H9 (cell line): ENCODE measurements around the gene TIAL1. TPM values are rescaled to one million over a fixed set of nuclear protein-coding genes. Genes with fewer than 3 reads are reported as not detected.
"Not testable (repeated sequence)": the region's sequence is repeated elsewhere in the genome, so short reads cannot be mapped to it uniquely, and the experiment has no call there.

ENCODE experiments used
- DNase-seq: peaks from one replicate; pipeline ENCODE4 v3.0.0-alpha.2; 2017
- H2AFZ ChIP-seq: one replicate; pipeline ENCODE4 v1.6.1; 2013; ENCODE audit warnings: mild to moderate bottlenecking, low read length, control low read depth, moderate library complexity
- H2AK5ac ChIP-seq: 2 replicates; pipeline ENCODE4 v1.6.1; 2013; ENCODE audit warnings: low read length, control low read depth, mixed read lengths; ENCODE audit not compliant: insufficient read length
- H2BK120ac ChIP-seq: one replicate; pipeline ENCODE4 v1.6.1; 2013; ENCODE audit warnings: low read depth, mild to moderate bottlenecking, low read length, control low read depth, inconsistent platforms; ENCODE audit not compliant: poor library complexity, severe bottlenecking
- H2BK12ac ChIP-seq: 2 replicates; pipeline ENCODE4 v1.6.1; 2013; ENCODE audit warnings: low read length, control low read depth, mixed read lengths, low read depth; ENCODE audit not compliant: insufficient read length
- H2BK15ac ChIP-seq: 2 replicates; pipeline ENCODE4 v1.6.1; 2013; ENCODE audit warnings: low read depth, low read length, control low read depth
- H2BK20ac ChIP-seq: one replicate; pipeline ENCODE4 v1.6.1; 2013; ENCODE audit warnings: low read depth, mild to moderate bottlenecking, low read length, control low read depth, inconsistent platforms; ENCODE audit not compliant: poor library complexity, severe bottlenecking
- H2BK5ac ChIP-seq: 2 replicates; pipeline ENCODE4 v1.6.1; 2013; ENCODE audit warnings: low read length, control low read depth, mixed read lengths; ENCODE audit not compliant: insufficient read length
- H3K14ac ChIP-seq: 2 replicates; pipeline ENCODE4 v1.6.1; 2013; ENCODE audit warnings: low read length, control low read depth; ENCODE audit not compliant: insufficient read depth
- H3K18ac ChIP-seq: 2 replicates; pipeline ENCODE4 v1.6.1; 2013; ENCODE audit warnings: low read depth, mild to moderate bottlenecking, mixed read lengths, low read length, control low read depth; ENCODE audit not compliant: insufficient read length
- H3K23ac ChIP-seq: 2 replicates; pipeline ENCODE4 v1.6.1; 2013; ENCODE audit warnings: low read length, control low read depth, mixed read lengths, low read depth; ENCODE audit not compliant: insufficient read length
- H3K23me2 ChIP-seq: 2 replicates; pipeline ENCODE4 v1.6.1; 2013; ENCODE audit warnings: low read depth, mild to moderate bottlenecking, mixed read lengths, low read length, control low read depth; ENCODE audit not compliant: insufficient read length, poor library complexity, severe bottlenecking
- H3K27ac ChIP-seq: 2 replicates; pipeline ENCODE4 v1.5.1; 2013; ENCODE audit warnings: low read length, control low read depth, mixed read lengths, low read depth; ENCODE audit not compliant: insufficient read length
- H3K27me3 ChIP-seq: 2 replicates; pipeline ENCODE4 v1.6.1; 2013; ENCODE audit warnings: low read length, control low read depth, inconsistent platforms; ENCODE audit not compliant: insufficient read depth
- H3K4ac ChIP-seq: 2 replicates; pipeline ENCODE4 v1.6.1; 2013; ENCODE audit warnings: low read depth, mild to moderate bottlenecking, control low read depth, inconsistent platforms, low read length, moderate library complexity
- H3K4me1 ChIP-seq: 2 replicates; pipeline ENCODE4 v1.6.1; 2013; ENCODE audit warnings: low read length, control low read depth, inconsistent platforms; ENCODE audit not compliant: insufficient read depth
- H3K4me2 ChIP-seq: 2 replicates; pipeline ENCODE4 v1.6.1; 2013; ENCODE audit warnings: low read length, control low read depth, mixed read lengths; ENCODE audit not compliant: insufficient read length, insufficient read depth
- H3K56ac ChIP-seq: 2 replicates; pipeline ENCODE4 v1.6.1; 2013; ENCODE audit warnings: low read depth, mild to moderate bottlenecking, mixed read lengths, low read length, control low read depth; ENCODE audit not compliant: insufficient read length
- H3K79me1 ChIP-seq: 2 replicates; pipeline ENCODE4 v1.6.1; 2013; ENCODE audit warnings: low read depth, mild to moderate bottlenecking, moderate library complexity, low read length, control low read depth, inconsistent platforms; ENCODE audit not compliant: insufficient read depth, poor library complexity, severe bottlenecking
- H3K79me2 ChIP-seq: 2 replicates; pipeline ENCODE4 v1.6.1; 2013; ENCODE audit warnings: low read length, control low read depth, inconsistent platforms; ENCODE audit not compliant: insufficient read depth
- H3K9ac ChIP-seq: 2 replicates; pipeline ENCODE4 v1.6.1; 2013; ENCODE audit warnings: low read length, control low read depth, mixed read lengths; ENCODE audit not compliant: insufficient read length; ENCODE audit errors: extremely low read depth
- H3K9me3 ChIP-seq: one replicate; pipeline ENCODE4 v1.6.1; 2013; ENCODE audit warnings: low read depth, low read length, inconsistent platforms; ENCODE audit not compliant: control insufficient read depth
- H3T11ph ChIP-seq: one replicate; pipeline ENCODE4 v1.6.1; 2013; ENCODE audit warnings: mild to moderate bottlenecking, low read length, control low read depth, inconsistent platforms
- H4K20me1 ChIP-seq: one replicate; pipeline ENCODE4 v1.6.1; 2013; ENCODE audit not compliant: control insufficient read depth, insufficient read length, insufficient read depth
- H4K5ac ChIP-seq: 2 replicates; pipeline ENCODE4 v1.6.1; 2013; ENCODE audit warnings: low read depth, mild to moderate bottlenecking, mixed read lengths, low read length, control low read depth; ENCODE audit not compliant: insufficient read length
- H4K8ac ChIP-seq: replicated peaks from 2 replicates; pipeline ENCODE4 v1.6.1; 2013; ENCODE audit warnings: low read length, control low read depth, mixed read lengths, low read depth; ENCODE audit not compliant: insufficient read length
- H4K91ac ChIP-seq: 2 replicates; pipeline ENCODE4 v1.6.1; 2013; ENCODE audit warnings: low read depth, mild to moderate bottlenecking, moderate library complexity, mixed read lengths, low read length, control low read depth; ENCODE audit not compliant: insufficient read length
- H3K27ac Mint-ChIP-seq, 3 experiments: 2 replicates in 2 of 3; 3 replicates in 1 of 3; pipeline ENCODE4 v1.8.0; 2020 to 2021; ENCODE audit warnings: mixed read lengths in 3 of 3, mild to moderate bottlenecking in 1 of 3, moderate library complexity in 1 of 3
- H3K27me3 Mint-ChIP-seq: 2 replicates; pipeline ENCODE4 v1.8.0; 2021; ENCODE audit warnings: low read depth, mild to moderate bottlenecking, moderate library complexity, mixed read lengths
- H3K36me3 Mint-ChIP-seq, 3 experiments: 2 replicates in 2 of 3; 3 replicates in 1 of 3; pipeline ENCODE4 v1.8.0; 2020 to 2021; ENCODE audit warnings: low read depth in 3 of 3, mixed read lengths in 3 of 3; ENCODE audit not compliant: insufficient read depth in 1 of 3
- H3K4me1 Mint-ChIP-seq, 2 experiments: 2 replicates each; pipeline ENCODE4 v1.8.0; 2020; ENCODE audit warnings: mixed read lengths in 2 of 2
- H3K4me3 Mint-ChIP-seq, 2 experiments: 2 replicates in 1 of 2; 3 replicates in 1 of 2; pipeline ENCODE4 v1.8.0; 2020 to 2021; ENCODE audit warnings: mild to moderate bottlenecking in 2 of 2, mixed read lengths in 2 of 2, moderate library complexity in 1 of 2
- H3K9me3 Mint-ChIP-seq, 2 experiments: 2 replicates in 1 of 2; 3 replicates in 1 of 2; pipeline ENCODE4 v1.8.0; 2020; ENCODE audit warnings: mild to moderate bottlenecking in 2 of 2, mixed read lengths in 2 of 2, moderate library complexity in 1 of 2
- WGBS: extraction: QIAGEN DNeasy Blood & Tissue Kit; methylation state at CpG from one replicate; pipeline ENCODE4 v1.1.7; 2013; ENCODE audit warnings: missing lambda C conversion rate, low lambda C conversion rate, mixed read lengths; ENCODE audit not compliant: insufficient read length; ENCODE audit errors: extremely low coverage; 5-methylcytosine and 5-hydroxymethylcytosine counted together
- total RNA-seq: library from RNA; stranded (reverse); gene quantifications from 2 replicates; pipeline ENCODE4 v1.2.1, GENCODE V29; 2021

The TIAL1 gene
- total RNA-seq, 1 experiment from 2014 or later: 146 TPM

DNA sequence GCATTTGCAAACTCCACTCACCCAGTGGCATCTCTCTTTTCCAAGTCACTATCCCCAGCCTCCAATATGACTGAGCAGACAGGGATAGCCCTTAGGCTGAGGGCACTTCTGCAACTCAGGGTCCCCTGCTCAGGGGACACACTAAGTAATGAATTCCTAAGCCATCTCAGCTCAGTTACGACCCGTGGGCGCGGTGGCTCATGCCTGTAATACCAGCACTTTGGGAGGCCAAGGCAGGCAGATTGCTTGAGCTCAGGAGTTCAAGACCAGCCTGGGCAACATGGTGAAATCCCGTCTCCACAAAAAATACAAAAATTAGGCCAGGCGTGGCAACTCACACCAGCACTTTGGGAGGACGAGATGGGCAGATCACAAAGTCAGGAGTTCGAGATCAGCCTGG, 64.5 kb downstream of the TIAL1 start:
- H2BK15ac ChIP-seq, H3K23me2 ChIP-seq, H3K27ac Mint-ChIP-seq, H3K23ac ChIP-seq, H2BK12ac ChIP-seq, H3K79me1 ChIP-seq, H4K91ac ChIP-seq, H3K9me3 Mint-ChIP-seq, H3K18ac ChIP-seq, H4K5ac ChIP-seq, H3K56ac ChIP-seq, H3K9ac ChIP-seq, H3K14ac ChIP-seq, H3K9me3 ChIP-seq, H3T11ph ChIP-seq, H3K4me3 Mint-ChIP-seq, H2BK120ac ChIP-seq, H3K79me2 ChIP-seq, H2BK20ac ChIP-seq, H4K8ac ChIP-seq, H2AFZ ChIP-seq, H3K4ac ChIP-seq, H4K20me1 ChIP-seq, H3K36me3 Mint-ChIP-seq, H2BK5ac ChIP-seq, H3K27me3 Mint-ChIP-seq, H3K4me1 Mint-ChIP-seq, H3K27me3 ChIP-seq, H3K4me2 ChIP-seq, H3K27ac ChIP-seq, H2AK5ac ChIP-seq, H3K4me1 ChIP-seq, DNase-seq: not testable (repeated sequence)
- no CpG with 5 or more reads among the region's 8 CpGs for WGBS
